DND-41 (cell line): Measurements from ENCODE around the gene UBE2C.

Experiments
- CTCF ChIP-seq: IDR thresholded peaks from 2 replicates; pipeline ENCODE4 v1.5.1; 2012; ENCODE audit warnings: borderline replicate concordance, low read length, moderate library complexity, mild to moderate bottlenecking; ENCODE audit not compliant: poor library complexity, severe bottlenecking; ENCODE audit errors: extremely low read depth
- EZH2 ChIP-seq: IDR thresholded peaks from 3 replicates; pipeline ENCODE4 v1.6.1; 2012; ENCODE audit warnings: borderline replicate concordance, low read depth, mild to moderate bottlenecking, moderate library complexity, low read length, inconsistent platforms; ENCODE audit not compliant: severe bottlenecking

GRCh38 chr20:45780159-45780558 is 32.3 kb upstream of the UBE2C start:
- TF ChIP-seq CTCF: no peak
- TF ChIP-seq EZH2: no peak
